ENCODE results near the gene UBE4B.

DNA sequence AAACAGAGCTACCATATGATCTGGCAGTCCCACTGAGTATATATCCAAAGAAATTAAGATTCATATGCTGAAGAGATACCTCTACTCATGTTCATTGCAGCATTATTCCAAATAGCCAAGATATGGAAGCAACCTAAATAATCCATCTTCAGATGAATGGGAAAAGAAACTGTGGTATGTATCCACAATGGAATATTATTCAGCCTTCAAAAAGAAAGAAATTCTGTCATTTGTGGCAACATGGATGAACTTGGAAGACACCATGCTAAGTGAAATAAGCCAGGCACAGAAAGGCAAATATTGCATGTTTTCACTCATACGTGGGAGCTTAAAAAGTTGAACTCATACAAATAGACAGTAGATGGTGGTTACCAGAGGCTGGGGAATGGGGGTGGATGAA is 47.8 kb downstream of the UBE4B start:
- TF ChIP-seq YY1 (IDR thresholded peaks at IDR 0.05) (no peak), CTCF (IDR thresholded peaks at IDR 0.05; ENCODE audit: low read depth, low read length, missing input control) (no peak)
